Right renal cortex interstitium (tissue), 3 donors: Measurements from ENCODE around the gene KIAA0930. TPM values are rescaled to one million over a fixed set of nuclear protein-coding genes. Genes with fewer than 3 reads are reported as not detected.
"Not testable (repeated sequence)": the region's sequence is repeated elsewhere in the genome, so short reads cannot be mapped to it uniquely, and the experiment has no call there.

Source experiments
- DNase-seq, 3 donors: peaks; one replicate each; pipeline ENCODE4 v3.0.0-alpha.2; 2013; ENCODE audit warnings: low read depth in 3 of 3, low spot score in 2 of 3
- polyA plus RNA-seq, 3 donors: library from polyadenylated mRNA; unstranded; fragments of 120-200 nt; gene quantifications; one replicate each; pipeline ENCODE4 v1.2.1, GENCODE V29; 2013; ENCODE audit not compliant: insufficient read length in 3 of 3

KIAA0930 gene
- polyA plus RNA-seq, 3 donors: 16.8 to 17.8 (median 16.8) TPM

- DNase-seq: no peak
These were observed 23.0 kb upstream of the KIAA0930 start for GRCh38 chr22:45263463-45264269.

GRCh38 chr22:45262931-45263462, 22.3 kb upstream of the KIAA0930 start:
- DNase-seq: no peak

- no peak for DNase-seq
These were observed 21.7 kb upstream of the KIAA0930 start for GRCh38 chr22:45262195-45262930.

GRCh38 chr22:45261407-45262088, 20.9 kb upstream of the KIAA0930 start:
- DNase-seq: no peak

GRCh38 chr22:45260395-45260759, 19.7 kb upstream of the KIAA0930 start:
- DNase-seq: not testable (repeated sequence)

GRCh38 chr22:45259754-45260394, 19.2 kb upstream of the KIAA0930 start:
- no peak for DNase-seq

GRCh38 chr22:45257941-45258340, 17.2 kb upstream of the KIAA0930 start:
- DNase-seq: not testable (repeated sequence)

GRCh38 chr22:45254789-45255278, 14.1 kb upstream of the KIAA0930 start:
- no peak for DNase-seq

- DNase-seq: no peak
These were observed 13.7 kb upstream of the KIAA0930 start for GRCh38 chr22:45254388-45254787.

GRCh38 chr22:45253039-45253641, 12.4 kb upstream of the KIAA0930 start:
- no peak for DNase-seq

- no peak for DNase-seq
These were observed 11.1 kb upstream of the KIAA0930 start for GRCh38 chr22:45251825-45252224.

- no peak for DNase-seq
These were observed 8.3 kb upstream of the KIAA0930 start for GRCh38 chr22:45248832-45249561.

- DNase-seq: peak in 1 of 3 donors; percentile 69
These were observed 5.6 kb upstream of the KIAA0930 start for GRCh38 chr22:45246060-45246985.

GRCh38 chr22:45244916-45245315, 4.2 kb upstream of the KIAA0930 start:
- no peak for DNase-seq

GRCh38 chr22:45242778-45243191, 2.1 kb upstream of the KIAA0930 start:
- no peak for DNase-seq

- DNase-seq: no peak
These were observed 437 bp downstream of the KIAA0930 start for GRCh38 chr22:45240104-45240809.

- no peak for DNase-seq
These were observed 1.0 kb downstream of the KIAA0930 start for GRCh38 chr22:45239681-45240051.
